Vagina (tissue), 2 donors: ENCODE results near the gene CARD10. TPM values are rescaled to one million over a fixed set of nuclear protein-coding genes. Genes with fewer than 3 reads are reported as not detected.

Experiments
- DNase-seq, 2 donors: peaks; one replicate each; pipeline ENCODE4 v3.0.0-alpha.2; 2017; ENCODE audit errors: extremely low spot score in 2 of 2
- H3K27ac ChIP-seq: fragments of 200-600 bp; sonication (generic); one replicate; pipeline ENCODE4 v1.5.1; 2019
- H3K27me3 ChIP-seq: fragments of 200-600 bp; sonication (generic); one replicate; pipeline ENCODE4 v1.5.1; 2019
- H3K36me3 ChIP-seq, 2 donors: fragments of 200-600 bp; sonication (generic); one replicate each; pipeline ENCODE4 v1.5.1; 2017 to 2019
- H3K4me1 ChIP-seq: fragments of 200-600 bp; sonication (generic); one replicate; pipeline ENCODE4 v1.5.1; 2019
- H3K4me3 ChIP-seq, 2 donors: fragments of 200-600 bp; sonication (generic); 1 replicate in 1 of 2; 2 replicates in 1 of 2; pipeline ENCODE4 v1.5.1; 2016 to 2019
- H3K9me3 ChIP-seq: fragments of 200-600 bp; sonication (generic); one replicate; pipeline ENCODE4 v1.5.1; 2019
- CTCF ChIP-seq, 3 experiments: fragments of 450-650 bp in 2 of 3; fragments of 200-600 bp in 1 of 3; sonication (generic) in 1 of 3; IDR thresholded peaks; one replicate each; pipeline ENCODE4 v1.5.1; 2017 to 2019; ENCODE audit warnings: antibody characterized with exemption in 3 of 3, mild to moderate bottlenecking in 2 of 3, moderate library complexity in 2 of 3
- POLR2A ChIP-seq, 2 donors: fragments of 450-650 bp; IDR thresholded peaks; one replicate each; pipeline ENCODE4 v1.6.1; 2017; ENCODE audit warnings: antibody characterized with exemption in 2 of 2, mild to moderate bottlenecking in 2 of 2, moderate library complexity in 2 of 2
- POLR2AphosphoS5 ChIP-seq, 2 donors: sonication (generic); formaldehyde crosslinking; IDR thresholded peaks; one replicate each; pipeline ENCODE4 v1.9.0; 2017; ENCODE audit warnings: antibody characterized with exemption in 2 of 2, mild to moderate bottlenecking in 2 of 2, low read depth in 1 of 2; ENCODE audit not compliant: insufficient read depth in 1 of 2
- intact Hi-C: fragments of 100-400 bp; cut with DNase I; formaldehyde crosslinking; loops from one replicate; pipeline ENCODE4 v1.15.1; 2023
- total RNA-seq: library from RNA; depleted of rRNA; stranded (reverse); fragments of >200 nt; gene quantifications from one replicate; pipeline ENCODE4 v1.2.3, GENCODE V29; 2016

The CARD10 gene, protein sequence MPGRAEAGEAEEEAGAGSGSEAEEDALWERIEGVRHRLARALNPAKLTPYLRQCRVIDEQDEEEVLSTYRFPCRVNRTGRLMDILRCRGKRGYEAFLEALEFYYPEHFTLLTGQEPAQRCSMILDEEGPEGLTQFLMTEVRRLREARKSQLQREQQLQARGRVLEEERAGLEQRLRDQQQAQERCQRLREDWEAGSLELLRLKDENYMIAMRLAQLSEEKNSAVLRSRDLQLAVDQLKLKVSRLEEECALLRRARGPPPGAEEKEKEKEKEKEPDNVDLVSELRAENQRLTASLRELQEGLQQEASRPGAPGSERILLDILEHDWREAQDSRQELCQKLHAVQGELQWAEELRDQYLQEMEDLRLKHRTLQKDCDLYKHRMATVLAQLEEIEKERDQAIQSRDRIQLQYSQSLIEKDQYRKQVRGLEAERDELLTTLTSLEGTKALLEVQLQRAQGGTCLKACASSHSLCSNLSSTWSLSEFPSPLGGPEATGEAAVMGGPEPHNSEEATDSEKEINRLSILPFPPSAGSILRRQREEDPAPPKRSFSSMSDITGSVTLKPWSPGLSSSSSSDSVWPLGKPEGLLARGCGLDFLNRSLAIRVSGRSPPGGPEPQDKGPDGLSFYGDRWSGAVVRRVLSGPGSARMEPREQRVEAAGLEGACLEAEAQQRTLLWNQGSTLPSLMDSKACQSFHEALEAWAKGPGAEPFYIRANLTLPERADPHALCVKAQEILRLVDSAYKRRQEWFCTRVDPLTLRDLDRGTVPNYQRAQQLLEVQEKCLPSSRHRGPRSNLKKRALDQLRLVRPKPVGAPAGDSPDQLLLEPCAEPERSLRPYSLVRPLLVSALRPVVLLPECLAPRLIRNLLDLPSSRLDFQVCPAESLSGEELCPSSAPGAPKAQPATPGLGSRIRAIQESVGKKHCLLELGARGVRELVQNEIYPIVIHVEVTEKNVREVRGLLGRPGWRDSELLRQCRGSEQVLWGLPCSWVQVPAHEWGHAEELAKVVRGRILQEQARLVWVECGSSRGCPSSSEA
- 11.0 TPM for total RNA-seq

- DNase-seq = no peak
- no peaks in the 10 kb centered on the region for H3K36me3 ChIP-seq
- H3K27me3 ChIP-seq = no peaks in the 10 kb centered on the region
- peaks cover 16% of the 10 kb centered on the region for H3K4me1 ChIP-seq
- H3K27ac ChIP-seq = peak within 1 kb of the TSS; percentile 29
- TF ChIP-seq POLR2AphosphoS5 (IDR thresholded peaks at IDR 0.05; ENCODE audit: insufficient read depth in 1 of 2, low read depth in 1 of 2) (no peak), CTCF (IDR thresholded peaks at IDR 0.05) (no peak), POLR2A (IDR thresholded peaks at IDR 0.05) (no peak)
- H3K9me3 ChIP-seq = no peaks in the 10 kb centered on the region
- intact Hi-C loops = no loop called here
- H3K4me3 ChIP-seq = peak within 1 kb of the TSS; percentile 49 to 61
These were observed at the start of gene CARD10 for GRCh38 chr22:37519268-37520195. Gene CARD10, minus strand, starts transcription at chr22:37519415. Its CDS starts 215 bp downstream, at chr22:37519200.

GRCh38 chr22:37568448-37569008, 49.3 kb upstream of the CARD10 start:
- no peak for DNase-seq
- no peak for TF ChIP-seq CTCF (IDR thresholded peaks at IDR 0.05)
- no peak for TF ChIP-seq POLR2A (IDR thresholded peaks at IDR 0.05)
- no peak for TF ChIP-seq POLR2AphosphoS5 (IDR thresholded peaks at IDR 0.05; ENCODE audit: insufficient read depth in 1 of 2, low read depth in 1 of 2)
- no peaks in the 10 kb centered on the region for H3K27me3 ChIP-seq
- peaks cover 0 to 31% of the 10 kb centered on the region in 2 donors for H3K36me3 ChIP-seq
- H3K4me3 ChIP-seq = no peak overlapping the region
- H3K9me3 ChIP-seq = no peaks in the 10 kb centered on the region
- intact Hi-C loops = no loop called here
- H3K27ac ChIP-seq = no peak overlapping the region
- H3K4me1 ChIP-seq = peaks cover 79% of the 10 kb centered on the region

DNA sequence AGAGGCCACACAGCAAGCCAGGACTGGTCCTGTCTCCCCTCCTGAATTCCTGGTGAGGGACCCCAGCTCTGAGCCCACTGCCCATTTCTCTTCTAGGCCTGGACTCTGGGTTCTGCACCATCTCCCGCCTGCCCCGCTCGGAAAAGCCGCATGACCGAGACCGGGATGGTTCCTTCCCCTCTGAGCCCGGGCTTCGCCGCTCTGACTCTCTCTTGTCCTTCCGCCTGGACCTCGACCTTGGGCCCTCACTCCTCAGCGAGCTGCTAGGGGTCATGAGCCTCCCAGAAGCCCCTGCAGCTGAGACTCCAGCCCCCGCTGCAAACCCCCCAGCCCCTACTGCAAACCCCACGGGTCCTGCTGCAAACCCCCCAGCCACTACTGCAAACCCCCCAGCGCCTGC, 48.8 kb upstream of the CARD10 start:
- no peaks in the 10 kb centered on the region for H3K27me3 ChIP-seq
- H3K4me3 ChIP-seq = no peak overlapping the region
- intact Hi-C loops = no loop called here
- H3K9me3 ChIP-seq = no peaks in the 10 kb centered on the region
- H3K4me1 ChIP-seq = peaks cover 84% of the 10 kb centered on the region
- H3K27ac ChIP-seq = peak overlapping the region; percentile 77
- TF ChIP-seq POLR2A (IDR thresholded peaks at IDR 0.05) (no peak), POLR2AphosphoS5 (IDR thresholded peaks at IDR 0.05; ENCODE audit: insufficient read depth in 1 of 2, low read depth in 1 of 2) (no peak), CTCF (IDR thresholded peaks at IDR 0.05) (no peak)
- H3K36me3 ChIP-seq = peaks cover 0 to 31% of the 10 kb centered on the region in 2 donors
- DNase-seq = no peak

- H3K36me3 ChIP-seq = peaks cover 0 to 31% of the 10 kb centered on the region in 2 donors
- H3K4me3 ChIP-seq = no peak overlapping the region
- TF ChIP-seq POLR2AphosphoS5 (IDR thresholded peaks at IDR 0.05; ENCODE audit: insufficient read depth in 1 of 2, low read depth in 1 of 2) (peak; percentile 45 to 63), CTCF (IDR thresholded peaks at IDR 0.05) (peak; percentile 90 to 98 (median 96)), POLR2A (IDR thresholded peaks at IDR 0.05) (no peak)
- intact Hi-C loops = no loop called here
- no peaks in the 10 kb centered on the region for H3K27me3 ChIP-seq
- DNase-seq = no peak
- H3K4me1 ChIP-seq = peaks cover 92% of the 10 kb centered on the region
- H3K9me3 ChIP-seq = no peaks in the 10 kb centered on the region
- peak overlapping the region; percentile 77 for H3K27ac ChIP-seq
These were observed 47.9 kb upstream of the CARD10 start for GRCh38 chr22:37566903-37567798.
